ENCODE measurements around the gene TFEB.

Gene TFEB

DNA sequence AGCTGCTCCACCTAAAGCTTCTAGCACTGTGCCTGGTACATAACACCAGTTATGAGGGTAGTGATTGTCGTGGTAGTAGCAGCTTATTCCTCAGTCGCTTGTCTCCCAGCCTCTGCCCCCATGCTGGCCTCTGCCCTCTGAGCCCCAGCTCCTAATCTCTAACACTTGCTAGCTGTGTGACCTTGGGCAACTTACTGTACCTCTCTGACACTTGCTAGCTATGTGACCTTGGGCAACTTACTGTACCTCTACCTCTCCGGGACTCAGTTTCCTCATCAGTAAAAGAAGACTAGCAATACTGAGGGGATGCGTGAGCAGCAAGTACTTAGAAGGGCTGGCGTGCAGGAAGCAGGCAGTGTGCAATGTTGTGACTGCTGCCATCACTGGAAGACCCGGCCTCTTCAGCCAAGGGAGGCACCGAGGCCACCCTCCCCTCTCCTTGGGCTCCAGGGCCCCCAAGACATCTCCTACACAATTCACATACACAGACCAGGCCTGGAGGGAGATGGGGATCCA is 87.3 kb downstream of the TFEB start:
- DNase-seq, result no peak

DNA sequence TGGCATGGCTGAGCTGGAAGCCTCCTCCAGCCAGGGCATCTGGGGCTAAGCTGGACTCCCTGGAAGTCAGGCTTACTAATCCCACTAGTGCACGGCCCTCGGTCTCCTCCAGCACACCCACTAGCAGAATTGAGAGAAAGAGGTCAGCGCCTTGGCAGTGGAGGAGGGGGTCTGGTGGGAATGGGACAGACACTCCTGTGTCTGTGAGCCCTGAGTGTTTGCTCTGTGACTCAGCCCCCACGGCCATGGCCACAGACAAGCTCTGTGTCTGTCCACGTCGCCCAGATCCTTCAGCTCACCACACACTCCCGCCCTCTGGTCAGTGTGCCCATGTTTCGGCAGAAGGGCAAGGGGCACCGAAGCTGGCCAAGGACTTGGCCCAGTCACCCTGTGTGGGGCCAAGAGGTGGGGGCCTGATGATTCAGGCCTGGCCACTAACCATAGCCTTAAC is 88.3 kb downstream of the TFEB start:
- no peak for DNase-seq

DNA sequence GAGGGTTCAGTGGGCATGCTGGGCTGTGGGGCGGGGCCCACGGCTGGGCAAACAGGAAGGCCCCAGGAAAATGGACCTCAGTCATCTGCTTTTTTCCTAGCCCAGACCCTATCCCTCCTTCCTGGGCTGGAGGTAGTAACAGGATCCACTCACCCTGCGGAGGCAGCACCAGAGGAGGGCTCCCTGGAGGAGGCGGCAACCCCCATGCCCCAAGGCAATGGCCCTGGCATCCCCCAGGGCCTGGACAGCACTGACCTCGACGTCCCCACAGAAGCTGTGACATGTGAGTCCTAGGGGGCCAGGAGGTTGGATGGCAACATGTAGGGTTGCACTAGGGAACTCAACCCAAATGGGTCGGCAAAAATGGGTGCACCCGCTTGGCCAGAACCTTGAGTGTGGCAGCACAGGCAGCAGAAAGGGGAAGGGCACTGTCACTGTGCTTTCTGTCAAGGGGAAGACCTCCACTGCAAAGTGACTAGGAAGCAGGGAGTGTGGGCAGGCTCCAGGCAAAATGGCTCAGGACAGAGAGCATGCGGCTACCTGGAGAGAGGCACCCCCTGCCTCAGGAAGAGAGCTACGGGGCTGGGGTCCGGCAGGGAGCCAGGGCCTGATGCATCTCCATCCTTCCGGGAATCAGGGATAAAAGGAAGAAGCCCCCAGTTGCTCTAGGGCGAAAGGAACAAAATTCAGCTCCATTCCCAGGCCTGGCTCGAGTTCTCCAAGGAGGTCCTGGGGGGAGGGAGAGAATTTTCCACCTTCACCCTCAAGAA is 89.2 kb downstream of the TFEB start:
- no peak for DNase-seq

DNA sequence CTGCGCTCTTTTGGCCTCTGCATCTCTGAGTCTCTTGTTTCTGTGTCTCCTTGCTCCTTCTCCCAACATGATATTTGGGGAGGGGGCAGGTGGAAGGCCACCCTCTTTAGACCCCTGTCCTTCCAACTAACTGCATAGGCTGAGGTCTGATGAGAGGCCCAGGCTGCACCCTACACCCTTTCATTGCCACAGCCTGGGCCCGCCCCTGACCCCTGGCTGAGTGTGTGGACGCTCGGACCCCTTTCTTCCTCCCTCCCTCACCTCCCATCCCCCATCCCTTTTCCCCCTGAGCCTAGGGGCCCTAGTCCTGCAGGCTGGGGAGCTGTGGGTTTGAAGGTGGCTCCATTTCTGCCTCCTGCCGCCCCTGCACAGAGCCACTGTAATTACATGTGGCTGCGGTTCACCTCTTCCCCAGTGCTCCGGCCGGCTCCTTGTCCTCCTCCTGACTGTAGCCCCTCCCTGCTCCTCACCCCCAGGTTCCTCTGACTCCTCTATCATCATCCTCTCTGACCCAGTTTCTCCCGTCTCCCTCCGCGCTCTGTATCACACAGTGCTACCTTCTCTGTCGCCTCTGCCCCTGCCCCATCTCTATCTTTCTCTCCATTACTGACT is 90.3 kb downstream of the TFEB start:
- DNase-seq, result no peak

DNA sequence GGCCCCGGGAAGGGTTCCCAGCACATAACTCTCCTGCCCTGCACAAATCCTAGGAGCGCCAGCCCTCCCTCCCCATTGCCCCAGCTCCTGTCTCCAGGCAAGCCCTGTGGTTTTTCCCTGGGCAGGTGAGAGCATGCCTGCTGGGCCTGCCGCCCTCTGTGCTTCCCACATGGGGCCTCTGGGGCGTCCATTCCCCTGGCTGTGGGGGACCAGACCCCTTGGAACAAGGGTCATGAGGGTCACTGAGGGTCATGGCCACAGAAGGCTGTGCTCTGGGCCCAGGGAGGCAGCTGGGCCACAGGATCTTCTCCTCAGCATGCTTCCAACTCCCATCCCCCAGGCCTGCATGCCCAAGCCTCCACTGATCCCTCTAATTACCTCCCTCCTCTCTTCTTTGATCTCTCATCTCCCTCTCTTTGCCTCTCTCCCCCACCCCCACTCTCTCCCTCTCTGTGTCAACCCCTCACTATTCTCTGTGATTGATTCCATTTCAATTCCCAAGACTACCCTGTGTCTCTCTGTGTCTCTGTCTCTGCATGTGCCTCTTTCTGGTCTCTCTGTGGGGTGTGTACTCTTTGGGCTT is 91.0 kb downstream of the TFEB start:
- DNase-seq, result no peak

DNA sequence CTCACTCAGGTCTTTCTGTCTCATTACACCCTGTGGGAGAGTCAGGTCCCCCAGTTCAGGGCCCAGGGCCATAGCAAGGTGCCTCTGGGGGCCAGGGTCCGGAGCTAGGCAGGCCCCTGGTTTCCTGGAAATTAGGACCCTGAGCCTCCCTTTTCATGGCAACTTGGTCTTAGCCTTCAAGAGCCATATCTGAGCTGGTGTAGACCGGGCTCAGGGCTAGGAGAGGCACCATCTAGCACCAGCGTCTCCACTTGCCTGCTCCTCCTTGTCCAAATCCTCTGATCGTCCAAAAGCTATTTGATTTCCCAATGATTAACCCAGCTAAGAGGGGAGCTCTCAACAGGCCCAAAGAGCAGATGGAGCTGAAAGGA is 91.5 kb downstream of the TFEB start:
- no peak for DNase-seq

DNA sequence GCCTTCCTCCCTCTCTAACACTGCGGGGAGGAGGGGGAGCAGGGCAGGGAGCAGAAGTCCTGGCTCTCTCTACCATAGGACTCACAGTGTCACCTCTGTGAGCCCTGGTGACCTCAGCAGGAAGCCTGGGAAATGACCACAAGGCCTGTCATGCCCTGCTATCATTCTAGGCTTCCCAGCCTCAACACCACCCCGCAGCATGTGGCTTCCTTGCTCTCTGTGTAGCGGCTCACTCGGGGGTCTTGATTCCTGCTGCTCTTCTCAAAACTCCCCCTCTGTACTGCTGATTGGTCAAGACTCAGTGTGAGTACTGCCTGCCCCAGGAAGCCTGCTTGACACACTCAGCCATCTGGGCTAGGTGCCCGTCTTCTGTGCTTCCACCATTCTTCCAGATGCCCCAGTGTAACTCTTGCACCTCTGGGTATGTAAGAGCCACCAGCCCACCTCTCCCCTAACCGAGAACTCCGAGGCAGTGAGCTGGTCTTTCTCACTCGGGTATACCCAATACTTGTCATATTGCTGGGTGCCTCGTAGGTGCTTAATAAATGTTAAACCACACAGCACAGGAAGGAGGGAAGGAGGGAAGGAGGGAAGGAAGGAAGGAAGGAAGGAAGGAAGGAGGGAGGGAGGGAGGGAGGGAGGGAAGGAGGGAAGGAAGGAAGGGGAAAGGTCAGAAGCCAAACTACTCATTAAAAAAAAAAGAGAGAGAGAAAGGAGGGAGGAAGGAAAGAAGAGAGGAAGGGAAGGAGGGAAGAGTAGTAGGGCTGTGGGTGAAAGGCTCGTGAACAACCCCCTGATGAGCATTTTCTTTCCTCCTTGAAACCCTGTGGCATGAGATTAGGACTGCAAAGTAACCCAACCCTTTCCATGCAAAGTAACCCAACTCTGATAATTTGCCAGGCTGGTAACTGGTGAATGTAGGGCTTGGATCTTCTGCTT is 92.2 kb downstream of the TFEB start:
- DNase-seq, result no peak

DNA sequence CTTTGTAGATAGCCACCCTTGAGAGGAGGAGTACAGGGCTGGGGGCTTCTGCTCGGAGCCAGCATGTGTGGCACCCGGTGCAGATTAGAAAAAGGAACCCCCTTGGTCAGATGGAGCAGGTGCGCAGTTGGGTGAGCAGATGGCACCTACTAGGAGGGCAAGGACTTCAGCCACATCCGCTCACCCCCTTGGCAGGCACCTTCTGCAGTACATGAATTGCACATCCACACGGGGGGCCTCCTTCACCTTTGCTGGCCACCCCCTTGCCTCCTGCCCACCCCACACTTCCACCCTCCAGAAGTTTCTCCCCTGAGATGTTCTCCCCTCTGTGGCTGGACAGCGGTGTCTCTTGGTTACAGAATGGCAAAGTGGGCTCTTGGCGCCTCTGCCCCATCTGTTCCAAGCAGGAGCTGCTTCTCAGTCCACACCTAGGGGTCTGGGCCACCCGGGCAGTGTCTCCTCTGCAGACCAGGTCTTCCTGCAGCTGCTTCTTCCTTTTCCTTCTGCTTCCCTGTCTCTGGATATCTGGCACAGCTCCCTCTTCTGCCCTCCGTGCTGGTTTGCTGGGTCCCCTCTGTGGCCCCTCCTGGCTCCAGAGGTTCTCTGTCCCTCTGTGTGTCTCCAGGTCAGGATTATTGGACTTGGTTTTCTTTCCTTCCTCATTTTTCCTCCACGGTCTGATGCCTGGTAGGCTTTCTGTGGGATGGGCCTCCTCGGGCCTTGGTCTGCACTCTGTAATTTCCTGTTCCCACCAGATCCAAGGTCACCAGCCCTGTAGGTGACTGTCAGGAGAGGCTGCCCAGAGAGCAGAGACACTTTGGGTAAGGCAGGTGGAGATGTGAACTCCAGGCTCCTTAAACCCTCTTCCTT is 93.1 kb downstream of the TFEB start:
- DNase-seq, result no peak

DNA sequence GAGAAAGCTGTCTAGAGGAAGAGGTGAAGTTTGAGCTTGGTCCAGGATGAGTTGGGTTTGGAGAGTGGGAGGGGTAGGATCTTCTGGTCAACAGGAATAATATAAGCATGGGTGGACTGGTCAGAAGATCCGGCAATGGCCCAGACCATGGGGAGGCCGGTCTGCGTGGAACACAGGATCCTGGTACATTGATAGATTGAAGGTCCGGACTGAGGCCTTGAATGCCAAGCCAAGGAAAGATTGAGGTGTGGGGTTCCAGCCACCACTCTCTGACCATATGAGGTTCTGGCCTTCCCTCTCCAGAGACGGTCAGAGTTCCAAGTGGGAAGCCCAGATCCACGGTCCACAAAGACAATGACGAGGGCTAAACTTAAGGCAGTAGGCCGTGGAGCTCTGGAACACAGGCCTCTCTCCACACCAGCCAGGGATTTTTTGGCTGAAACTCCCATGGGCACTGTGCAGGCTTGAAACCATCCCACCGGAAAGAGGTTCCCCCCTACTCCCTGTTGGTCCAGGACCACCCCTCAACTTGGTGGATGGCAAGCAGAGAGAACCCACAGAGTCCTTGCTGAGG is 94.0 kb downstream of the TFEB start:
- no peak for DNase-seq

DNA sequence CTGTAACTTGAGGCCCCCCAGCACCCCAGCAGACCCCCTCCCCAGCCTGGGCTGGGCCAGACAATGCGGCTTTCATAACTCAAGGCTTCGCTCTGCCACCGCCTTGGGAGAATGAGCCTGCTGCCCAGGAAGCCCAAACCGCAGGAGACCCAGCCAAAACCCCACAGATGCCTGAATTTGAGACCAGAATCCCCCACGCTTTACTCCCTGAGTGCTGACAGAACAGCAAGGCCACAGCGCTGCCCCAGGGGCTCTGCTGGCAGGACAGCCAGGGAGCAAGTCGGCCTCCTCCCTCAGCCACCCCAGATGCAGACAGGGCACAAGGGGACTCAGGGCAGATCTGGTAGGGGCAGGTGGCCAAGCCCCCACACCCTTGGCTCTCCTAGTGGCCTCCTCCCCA is 95.0 kb downstream of the TFEB start:
- no peak for DNase-seq

DNA sequence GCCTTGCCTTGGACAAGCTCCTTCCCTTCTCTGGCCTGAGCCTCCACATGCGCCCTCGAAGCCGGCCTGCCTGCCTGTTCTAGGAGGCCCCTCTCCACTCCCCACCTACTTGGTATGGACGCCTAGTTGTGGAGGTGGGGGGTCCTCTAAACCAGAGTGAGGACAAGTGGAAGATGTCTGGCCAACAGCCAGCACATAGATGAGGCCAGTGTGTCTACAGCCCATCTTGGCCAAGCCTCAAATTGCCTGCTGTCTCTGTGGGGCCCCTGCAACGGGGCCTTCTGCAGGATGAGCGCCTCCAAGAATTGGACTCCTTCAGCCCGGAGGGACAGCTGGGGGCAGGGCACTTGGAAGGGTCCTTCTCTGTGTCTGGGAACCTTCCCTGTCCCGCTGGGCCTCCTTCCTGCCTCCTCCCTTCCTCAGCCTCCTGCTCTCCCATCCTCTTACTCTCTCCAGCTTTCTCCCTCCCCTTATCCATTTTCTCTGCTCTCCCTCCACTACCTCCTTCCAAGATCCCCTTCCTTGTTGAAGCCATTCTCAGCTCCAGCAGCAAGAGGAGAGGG is 95.5 kb downstream of the TFEB start:
- DNase-seq, result no peak

DNA sequence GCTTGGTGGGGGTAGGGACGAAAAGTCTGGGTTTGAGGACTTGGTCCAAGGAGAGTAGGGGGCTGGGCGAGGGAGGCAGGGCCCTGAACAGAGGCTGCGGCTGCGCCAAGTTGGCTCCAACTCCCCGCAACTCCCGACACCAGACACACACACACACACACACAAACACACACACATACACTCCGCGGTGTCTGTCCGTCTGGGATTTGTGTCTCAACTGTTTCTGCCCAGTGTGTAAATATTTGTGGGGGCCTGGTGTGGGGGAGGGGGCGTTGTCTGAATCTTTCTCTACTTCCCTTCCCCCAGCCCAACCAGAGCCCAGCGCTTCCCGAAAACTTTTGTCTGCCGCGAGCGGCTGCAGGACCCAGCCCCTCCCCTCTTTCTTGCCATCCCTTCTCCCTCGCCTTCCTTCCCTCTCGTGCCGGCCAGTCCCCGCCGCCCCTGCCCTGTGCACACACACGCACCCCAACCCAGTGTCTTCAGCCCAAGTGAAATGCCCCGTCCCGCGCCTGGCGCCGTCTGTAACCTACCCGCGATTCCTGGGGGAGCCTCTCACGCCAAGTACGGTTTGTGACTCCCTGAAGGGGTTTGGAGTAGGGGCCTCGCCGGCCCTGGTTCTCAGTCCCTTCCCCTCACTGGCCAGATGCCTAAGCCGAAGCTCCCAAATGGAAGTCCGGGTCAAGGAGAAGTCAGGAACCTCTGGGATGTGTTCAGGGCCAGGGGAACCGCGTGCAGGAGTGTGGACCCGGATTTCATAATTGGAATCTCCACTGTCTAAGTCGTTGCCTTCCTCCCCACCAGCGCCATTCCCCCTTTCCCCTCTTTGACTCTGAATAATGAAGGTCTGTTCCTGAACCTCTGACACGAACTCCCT is 96.2 kb downstream of the TFEB start:
- DNase-seq, result no peak

DNA sequence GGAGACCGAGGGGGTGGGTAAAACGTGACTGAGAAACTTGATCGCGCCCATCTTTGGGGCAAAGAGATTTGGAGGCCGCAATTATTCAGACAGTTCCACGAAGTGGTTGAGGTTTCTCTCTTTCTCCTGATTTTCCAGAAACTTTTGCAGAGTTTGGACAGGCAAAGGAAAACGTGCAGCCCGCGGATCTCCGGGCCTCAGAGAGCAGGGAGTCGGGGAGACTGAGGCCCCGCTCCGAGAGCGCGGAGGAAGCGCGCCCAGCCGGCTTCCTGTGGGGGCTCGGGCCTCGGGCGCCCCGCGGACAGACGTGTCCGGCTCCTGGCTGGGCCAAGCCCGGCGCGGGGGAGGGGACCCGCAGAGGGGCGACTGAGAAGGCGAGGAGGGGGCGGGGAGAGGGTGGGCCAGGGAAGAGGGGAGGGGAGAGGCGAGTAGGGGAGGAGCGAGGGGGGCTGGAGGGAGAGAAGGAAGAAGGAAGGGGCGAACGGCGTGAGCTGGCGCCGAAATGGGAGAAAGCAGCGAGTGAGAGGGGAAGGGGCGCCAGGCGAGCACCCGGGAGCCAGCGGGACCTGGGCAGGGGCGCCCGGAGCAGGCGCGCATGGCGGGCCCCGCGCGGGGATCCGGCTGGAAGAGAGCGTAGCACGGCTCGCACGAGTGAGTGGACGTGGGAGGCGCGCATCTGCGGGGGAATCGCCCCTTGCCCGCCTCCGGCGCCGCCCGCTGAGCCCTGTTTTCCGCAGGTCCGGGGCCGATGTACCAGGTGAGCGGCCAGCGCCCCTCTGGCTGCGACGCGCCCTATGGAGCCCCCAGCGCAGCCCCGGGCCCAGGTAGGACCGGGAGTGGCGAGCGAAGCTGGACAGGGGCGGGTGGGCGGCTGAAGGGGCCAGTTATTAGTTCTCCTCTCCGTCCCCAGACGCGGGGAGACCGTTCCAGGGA is 97.1 kb downstream of the TFEB start, which contains the start of gene MDFI:
Gene MDFI (plus strand): TSS at position 467 of the 933 bp plus-strand sequence. CDS start 282 bp downstream, at position 749.
- DNase-seq, result no peak

DNA sequence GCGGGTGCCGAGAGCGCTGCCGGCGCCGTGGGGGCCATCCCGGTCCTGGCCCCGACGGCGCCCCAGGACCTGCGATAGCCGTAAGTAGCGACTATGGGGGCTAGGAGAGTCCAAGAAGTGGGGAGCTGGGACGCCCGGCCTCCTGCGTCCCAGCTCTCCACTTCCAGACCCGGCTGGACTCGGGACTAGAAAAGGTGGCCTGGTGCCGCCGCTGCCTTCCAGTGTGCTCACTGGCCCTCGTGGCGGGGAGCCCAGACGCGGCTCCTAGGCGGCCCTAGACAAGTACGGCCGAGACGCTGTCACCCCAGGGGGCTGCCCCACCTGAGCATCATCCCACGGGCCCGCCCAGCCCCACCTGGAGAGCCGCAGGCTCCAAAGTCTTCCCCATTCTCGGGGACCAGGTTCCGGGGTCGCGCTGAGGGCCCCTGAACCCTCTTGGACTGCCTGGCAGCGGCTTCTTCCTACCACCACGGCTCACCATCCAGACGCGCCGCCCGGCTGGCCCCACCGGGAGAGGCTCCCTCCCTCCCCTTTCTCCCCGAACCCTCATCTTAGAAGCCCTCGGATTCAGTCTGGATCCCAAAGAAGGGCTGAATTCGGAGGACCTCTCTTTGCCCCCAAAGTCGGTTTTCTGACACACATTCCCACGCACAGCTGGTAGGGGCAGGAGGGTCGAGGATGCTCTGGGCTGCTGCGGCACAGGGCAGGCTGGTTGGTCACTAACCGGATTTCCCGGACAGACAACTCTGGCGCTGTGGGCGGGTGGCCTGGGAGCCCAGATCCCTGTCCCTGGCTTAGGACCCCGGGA is 98.0 kb downstream of the TFEB start:
- DNase-seq, result no peak

DNA sequence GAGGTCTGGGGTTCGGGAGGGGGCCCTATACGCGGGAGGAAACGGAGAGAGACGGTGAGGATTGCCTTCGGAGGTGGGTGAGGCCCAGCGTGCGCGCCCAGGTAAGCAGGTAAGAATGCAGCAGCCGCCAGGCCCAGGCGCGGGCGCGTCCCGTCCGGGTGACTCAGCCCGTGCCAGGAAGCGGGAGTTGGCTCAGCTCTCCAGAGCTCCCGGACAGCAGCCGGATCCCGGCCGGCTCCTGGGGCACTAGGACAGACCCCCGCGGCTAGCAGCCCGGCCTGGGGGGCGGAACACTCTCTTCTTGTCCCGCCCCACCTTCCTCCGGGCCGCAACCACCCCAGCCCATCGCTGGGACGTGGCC is 98.6 kb downstream of the TFEB start:
- DNase-seq, result no peak

DNA sequence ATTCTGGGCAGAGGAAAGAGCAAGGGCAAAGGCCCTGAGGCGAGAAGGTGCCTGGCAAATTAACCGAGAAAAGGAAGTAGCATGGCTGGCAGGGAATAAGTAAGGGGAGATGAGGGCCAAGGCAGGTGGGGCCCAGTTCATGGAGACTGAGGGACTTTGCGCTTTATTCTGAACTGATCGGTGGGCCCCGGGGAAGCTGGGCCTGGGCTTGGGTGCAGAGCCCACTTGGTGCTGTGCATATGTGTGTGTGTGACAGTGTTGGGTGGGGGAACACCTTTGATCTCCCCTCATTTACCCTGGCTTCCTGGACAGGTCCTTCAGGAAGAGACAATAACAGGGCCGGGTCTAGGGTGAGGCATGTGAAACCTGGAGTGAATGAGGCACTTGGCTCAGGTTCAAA is 100.0 kb downstream of the TFEB start:
- no peak for DNase-seq

DNA sequence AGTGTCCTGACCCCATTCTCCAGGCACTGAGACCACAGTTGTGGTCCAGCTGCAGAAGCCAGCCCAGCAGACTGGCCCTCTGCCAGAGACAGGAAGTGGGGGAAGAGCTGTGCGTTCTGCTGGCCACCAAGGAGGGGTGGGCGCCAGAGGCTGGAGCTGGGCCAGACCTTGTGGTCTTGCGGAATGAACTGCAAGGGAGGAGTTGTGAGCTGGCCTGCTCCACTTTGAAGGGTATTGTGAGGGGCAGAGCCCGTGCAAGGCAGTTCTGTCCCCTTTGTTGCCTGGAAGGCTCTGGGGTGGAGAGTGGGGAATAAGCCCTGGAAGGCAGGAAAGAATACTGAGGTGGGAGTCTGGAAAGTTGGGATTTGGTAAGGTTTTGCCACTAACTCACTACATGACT is 100.8 kb downstream of the TFEB start:
- DNase-seq, result no peak
